CD14-positive monocyte (primary cell): ENCODE results near the gene C14orf39. TPM values are rescaled to one million over a fixed set of nuclear protein-coding genes. Genes with fewer than 3 reads are reported as not detected.

Experiments
- DNase-seq, 3 donors: peaks; one replicate each; pipeline ENCODE4 v3.0.0-alpha.2; 2011 to 2022
- H2AFZ ChIP-seq: 2 replicates; pipeline ENCODE4 v1.6.0; 2012; ENCODE audit warnings: mild to moderate bottlenecking, low read depth, low read length, inconsistent platforms; ENCODE audit not compliant: insufficient read depth, poor library complexity, severe bottlenecking
- H3K27ac ChIP-seq, 2 donors: 1 replicate in 1 of 2; 2 replicates in 1 of 2; pipeline ENCODE4 v1.5.1; 2012 to 2013; ENCODE audit warnings: low read length in 2 of 2, control low read depth in 1 of 2, inconsistent platforms in 1 of 2, low read depth in 1 of 2, mild to moderate bottlenecking in 1 of 2
- H3K27me3 ChIP-seq, 2 donors: one replicate each; pipeline versions ENCODE4 v1.6.0 to v1.6.1; 2011 to 2013; ENCODE audit warnings: low read length in 2 of 2; ENCODE audit not compliant: control insufficient read depth in 2 of 2, insufficient read depth in 2 of 2
- H3K36me3 ChIP-seq, 2 donors: replicated peaks in 1 of 2; 1 replicate in 1 of 2; 2 replicates in 1 of 2; pipeline versions ENCODE4 v1.5.1 to v1.6.1; 2012 to 2013; ENCODE audit warnings: low read length in 2 of 2, control low read depth in 1 of 2, inconsistent platforms in 1 of 2, mild to moderate bottlenecking in 1 of 2; ENCODE audit not compliant: insufficient read depth in 2 of 2, control insufficient read depth in 1 of 2
- H3K4me1 ChIP-seq, 2 donors: 1 replicate in 1 of 2; 2 replicates in 1 of 2; pipeline versions ENCODE4 v1.5.1 to v1.6.1; 2012 to 2013; ENCODE audit warnings: low read length in 2 of 2, control low read depth in 1 of 2, inconsistent platforms in 1 of 2, mild to moderate bottlenecking in 1 of 2, moderate library complexity in 1 of 2; ENCODE audit not compliant: insufficient read depth in 2 of 2, control insufficient read depth in 1 of 2
- H3K4me2 ChIP-seq: replicated peaks from 2 replicates; pipeline ENCODE3; 2012; ENCODE audit warnings: low read length, moderate library complexity, mild to moderate bottlenecking; ENCODE audit not compliant: poor library complexity, severe bottlenecking; ENCODE audit errors: extremely low read depth
- H3K4me3 ChIP-seq, 3 experiments: fragments of 200-600 bp in 1 of 3; sonication (generic) in 1 of 3; replicated peaks in 1 of 3; 1 replicate in 2 of 3; 2 replicates in 1 of 3; pipeline ENCODE4 v1.5.1; 2011 to 2013; ENCODE audit warnings: low read length in 3 of 3, mild to moderate bottlenecking in 3 of 3, control low read depth in 2 of 3, low read depth in 2 of 3, inconsistent platforms in 1 of 3, moderate library complexity in 1 of 3
- H3K79me2 ChIP-seq: 2 replicates; pipeline ENCODE4 v1.6.0; 2012; ENCODE audit warnings: mild to moderate bottlenecking, control low read depth, inconsistent platforms, low read length, moderate library complexity; ENCODE audit not compliant: insufficient read depth
- H3K9ac ChIP-seq: 2 replicates; pipeline ENCODE4 v1.6.0; 2017; ENCODE audit warnings: low read length, mild to moderate bottlenecking; ENCODE audit not compliant: insufficient read depth, poor library complexity, severe bottlenecking
- H3K9me3 ChIP-seq, 2 donors: replicated peaks in 1 of 2; 1 replicate in 1 of 2; 2 replicates in 1 of 2; pipeline versions ENCODE4 v1.5.1 to v1.6.1; 2012 to 2013; ENCODE audit warnings: low read length in 2 of 2, control low read depth in 1 of 2; ENCODE audit not compliant: control insufficient read depth in 1 of 2, insufficient read depth in 1 of 2
- H4K20me1 ChIP-seq: 2 replicates; pipeline ENCODE4 v1.6.0; 2012; ENCODE audit warnings: mild to moderate bottlenecking, low read length, control low read depth, moderate library complexity; ENCODE audit not compliant: insufficient read depth
- H3K27ac Mint-ChIP-seq, 7 donors: one replicate each; pipeline ENCODE4 v1.8.0; 2020; ENCODE audit warnings: mild to moderate bottlenecking in 7 of 7, mixed read lengths in 7 of 7, moderate library complexity in 6 of 7, inconsistent platforms in 2 of 7
- H3K27me3 Mint-ChIP-seq, 3 donors: one replicate each; pipeline ENCODE4 v1.8.0; 2021 to 2022; ENCODE audit warnings: low read depth in 3 of 3, mild to moderate bottlenecking in 3 of 3, mixed read lengths in 3 of 3, moderate library complexity in 3 of 3, inconsistent platforms in 1 of 3
- H3K36me3 Mint-ChIP-seq, 2 donors: one replicate each; pipeline ENCODE4 v1.8.0; 2020; ENCODE audit warnings: mixed read lengths in 2 of 2, inconsistent platforms in 1 of 2, mild to moderate bottlenecking in 1 of 2
- H3K4me1 Mint-ChIP-seq: one replicate; pipeline ENCODE4 v1.8.0; 2020; ENCODE audit warnings: mild to moderate bottlenecking, mixed read lengths
- H3K4me3 Mint-ChIP-seq, 2 donors: one replicate each; pipeline ENCODE4 v1.8.0; 2020; ENCODE audit warnings: mild to moderate bottlenecking in 2 of 2, mixed read lengths in 2 of 2, moderate library complexity in 1 of 2
- H3K9me3 Mint-ChIP-seq, 7 donors: one replicate each; pipeline ENCODE4 v1.8.0; 2020 to 2022; ENCODE audit warnings: mixed read lengths in 7 of 7, mild to moderate bottlenecking in 6 of 7, moderate library complexity in 6 of 7, inconsistent platforms in 2 of 7
- CTCF ChIP-seq: fragments of 200-600 bp; IDR thresholded peaks from one replicate; pipeline ENCODE4 v1.8.0; 2022; ENCODE audit warnings: antibody characterized with exemption, mild to moderate bottlenecking
- WGBS: methylation state at CpG from one replicate; pipeline ENCODE4 v1.1.5; 2013; ENCODE audit warnings: missing lambda C conversion rate; ENCODE audit not compliant: insufficient coverage; 5-methylcytosine and 5-hydroxymethylcytosine counted together
- intact Hi-C, 2 donors: fragments of 100-400 bp; cut with micrococcal nuclease; formaldehyde crosslinking; loops; one replicate each; pipeline versions ENCODE4 v1.15.0 to v1.15.1; 2023
- polyA plus RNA-seq, 3 donors: library from polyadenylated mRNA; depleted of rRNA in 1 of 3; unstranded in 2 of 3; stranded (reverse) in 1 of 3; fragments of 300-500 nt in 2 of 3; fragments of >200 nt in 1 of 3; fragmentation: Illumina TruSeq in 2 of 3; gene quantifications; 1 replicate in 2 of 3; 2 replicates in 1 of 3; pipeline ENCODE4 v1.2.3, GENCODE V29; 2012 to 2021

Gene C14orf39
- polyA plus RNA-seq, 3 donors = not detected

- Histone ChIP-seq H3K36me3 (no peaks in the 10 kb centered on the region), H3K4me3 (no peak overlapping the region), H3K9me3 (peaks cover 2 to 61% of the 10 kb centered on the region in 2 donors), H3K4me1 (peaks cover 3 to 15% of the 10 kb centered on the region in 2 donors), H3K4me2 (no peak overlapping the region), H3K27me3 (peaks cover 90 to 99% of the 10 kb centered on the region in 2 donors), H3K27ac (no peak overlapping the region), H4K20me1 (no peaks in the 10 kb centered on the region), H2AFZ (no peak overlapping the region), H3K9ac (no peak overlapping the region), H3K79me2 (no peaks in the 10 kb centered on the region)
- intact Hi-C loops = no loop called here
- Mint-ChIP-seq H3K4me1 (peaks cover 22% of the 10 kb centered on the region), H3K4me3 (peak overlapping the region in 1 of 2 donors; percentile 74), H3K27ac (no peak overlapping the region), H3K36me3 (peaks cover 0 to 3% of the 10 kb centered on the region in 2 donors), H3K27me3 (peaks cover 95 to 100% (median 97%) of the 10 kb centered on the region in 3 donors), H3K9me3 (peaks cover 0 to 33% (median 23%) of the 10 kb centered on the region in 7 donors)
- 14% methylated on average over 2 of the region's 2 CpGs for WGBS
- DNase-seq = no peak
- TF ChIP-seq CTCF = no peak
Observed at GRCh38 chr14:60512126-60512525, 26.3 kb upstream of the C14orf39 start.

GRCh38 chr14:60510951-60511599 lies 25.2 kb upstream of the C14orf39 start:
- 5% methylated on average over 42 of the region's 49 CpGs for WGBS
- Mint-ChIP-seq H3K36me3 (peaks cover 2% of the 10 kb centered on the region in 2 donors), H3K27me3 (peaks cover 96 to 100% (median 97%) of the 10 kb centered on the region in 3 donors), H3K4me3 (peak overlapping the region; percentile 6 to 85), H3K9me3 (peaks cover 0 to 30% (median 27%) of the 10 kb centered on the region in 7 donors), H3K27ac (no peak overlapping the region), H3K4me1 (peaks cover 19% of the 10 kb centered on the region)
- Histone ChIP-seq H3K4me1 (peaks cover 3 to 15% of the 10 kb centered on the region in 2 donors), H3K4me3 (no peak overlapping the region), H3K27ac (no peak overlapping the region), H3K79me2 (no peaks in the 10 kb centered on the region), H3K9me3 (peaks cover 2 to 60% of the 10 kb centered on the region in 2 donors), H4K20me1 (no peaks in the 10 kb centered on the region), H3K4me2 (no peak overlapping the region), H3K9ac (no peak overlapping the region), H3K27me3 (peaks cover 90 to 99% of the 10 kb centered on the region in 2 donors), H3K36me3 (no peaks in the 10 kb centered on the region), H2AFZ (peak overlapping the region; percentile 17)
- intact Hi-C loops = no loop called here
- no peak for TF ChIP-seq CTCF
- no peak for DNase-seq
